GF-D8 (cell line): ENCODE data around the gene BCL2L13.

Experiments used
- DNase-seq: peaks from one replicate; lab custom pipeline; 2025; lab: John Stamatoyannopoulos, UW

Gene BCL2L13

DNA sequence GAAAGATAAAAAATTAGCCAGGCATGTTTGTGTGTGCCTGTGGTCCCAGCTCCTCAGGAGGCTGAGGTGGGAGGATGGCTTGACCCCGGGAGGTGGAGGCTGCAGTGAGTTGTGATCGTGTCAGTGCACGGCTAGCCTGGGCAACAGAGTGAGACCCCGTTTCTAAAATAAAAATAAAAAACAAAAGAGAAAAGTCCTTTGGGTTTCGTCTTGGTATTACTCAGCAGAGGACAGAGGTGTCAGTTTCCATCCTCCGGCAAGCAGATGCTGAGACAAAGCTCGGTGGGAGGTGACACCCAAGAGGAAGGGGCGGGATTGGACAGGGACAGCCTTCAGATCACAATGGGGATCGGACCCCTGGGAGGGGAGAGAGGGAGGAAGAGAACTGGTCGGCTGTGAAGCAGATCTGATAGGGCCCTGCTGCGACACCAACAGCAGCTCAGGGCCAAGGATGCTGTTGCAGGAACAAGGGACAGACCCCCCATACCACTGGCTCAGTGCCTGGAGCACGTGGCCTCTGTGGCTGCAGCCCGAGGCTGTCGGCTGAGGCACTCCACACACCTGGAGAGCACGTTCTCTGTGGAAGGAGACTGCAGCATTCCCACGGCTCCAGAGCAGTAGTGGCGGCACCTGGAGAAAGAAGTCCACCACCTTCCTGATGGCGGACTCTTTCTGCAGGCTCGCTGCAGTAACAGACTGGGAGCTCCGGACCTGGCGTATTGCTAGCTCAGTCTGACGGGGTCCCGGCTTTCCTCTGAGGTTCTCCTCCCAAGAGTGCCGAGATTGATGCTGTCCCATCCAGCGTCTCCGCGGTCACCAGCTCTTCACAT, 140.9 kb downstream of the BCL2L13 start:
- DNase-seq: no peak

DNA sequence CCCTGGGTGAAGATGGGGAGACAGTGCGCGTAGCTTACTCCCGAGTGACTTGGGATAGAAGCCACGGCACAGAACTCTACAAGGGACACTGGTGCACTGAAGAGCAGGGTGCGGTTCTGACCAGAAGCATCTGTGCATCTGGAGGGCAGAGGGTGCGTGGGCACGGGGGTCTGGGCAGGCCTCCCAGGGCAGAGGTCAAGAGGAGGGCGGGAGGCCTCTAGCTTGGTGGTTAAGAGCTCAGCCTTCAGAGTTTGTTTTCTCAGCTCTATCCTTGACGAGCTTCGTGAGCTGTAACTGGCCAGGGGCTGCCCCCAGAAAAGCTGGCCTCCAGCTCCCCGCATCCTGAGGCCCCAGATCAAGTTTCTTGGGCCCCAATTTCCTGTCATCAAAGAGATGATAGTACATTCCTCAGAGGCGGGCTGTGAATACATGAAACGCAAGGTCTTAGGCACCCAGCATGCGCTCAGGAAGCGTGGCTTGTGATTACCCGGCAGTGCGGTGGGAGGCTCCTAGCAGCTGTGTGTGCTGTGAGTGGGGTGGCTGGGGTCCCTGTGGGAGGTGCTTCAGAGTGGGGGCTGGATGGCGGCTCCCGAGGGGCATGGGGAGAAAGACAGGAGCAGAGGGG, 141.7 kb downstream of the BCL2L13 start:
- DNase-seq: no peak
